Immature natural killer cell (primary cell): ENCODE results near the gene CCDC190. TPM values are rescaled to one million over a fixed set of nuclear protein-coding genes. Genes with fewer than 3 reads are reported as not detected.

Experiments used
- DNase-seq, 3 donors: peaks; one replicate each; pipeline ENCODE4 v3.0.0; 2022; ENCODE audit warnings: mixed read lengths in 1 of 3
- H3K27ac Mint-ChIP-seq, 6 donors: one replicate each; pipeline ENCODE4 v1.8.0; 2020; ENCODE audit warnings: mixed read lengths in 6 of 6, mild to moderate bottlenecking in 5 of 6, inconsistent platforms in 4 of 6, moderate library complexity in 3 of 6
- H3K27me3 Mint-ChIP-seq, 3 donors: one replicate each; pipeline ENCODE4 v1.8.0; 2020 to 2021; ENCODE audit warnings: low read depth in 3 of 3, mild to moderate bottlenecking in 3 of 3, mixed read lengths in 3 of 3, moderate library complexity in 3 of 3, inconsistent platforms in 1 of 3
- H3K36me3 Mint-ChIP-seq, 3 donors: one replicate each; pipeline ENCODE4 v1.8.0; 2020; ENCODE audit warnings: mixed read lengths in 3 of 3, inconsistent platforms in 2 of 3, mild to moderate bottlenecking in 2 of 3
- H3K4me1 Mint-ChIP-seq, 2 donors: one replicate each; pipeline ENCODE4 v1.8.0; 2020; ENCODE audit warnings: inconsistent platforms in 2 of 2, mild to moderate bottlenecking in 2 of 2, mixed read lengths in 2 of 2, moderate library complexity in 1 of 2
- H3K4me3 Mint-ChIP-seq, 5 donors: one replicate each; pipeline ENCODE4 v1.8.0; 2020; ENCODE audit warnings: mild to moderate bottlenecking in 5 of 5, mixed read lengths in 5 of 5, inconsistent platforms in 3 of 5, moderate library complexity in 3 of 5
- H3K9me3 Mint-ChIP-seq, 6 donors: one replicate each; pipeline ENCODE4 v1.8.0; 2020; ENCODE audit warnings: mild to moderate bottlenecking in 6 of 6, mixed read lengths in 6 of 6, inconsistent platforms in 4 of 6, moderate library complexity in 3 of 6
- polyA plus RNA-seq, 3 donors: library from polyadenylated mRNA; unstranded; fragments of 300-500 nt; fragmentation: Illumina TruSeq; gene quantifications; one replicate each; pipeline ENCODE4 v1.2.3, GENCODE V29; 2021

CCDC190 gene
- polyA plus RNA-seq: not detected

- no peaks in the 10 kb centered on the region for H3K4me1 Mint-ChIP-seq
- no peaks in the 10 kb centered on the region for H3K36me3 Mint-ChIP-seq
- no peak within 1 kb of the TSS for H3K27ac Mint-ChIP-seq
- H3K27me3 Mint-ChIP-seq: peaks cover 0 to 3% (median 3%) of the 10 kb centered on the region in 3 donors
- no peak for DNase-seq
- H3K9me3 Mint-ChIP-seq: no peaks in the 10 kb centered on the region
- H3K4me3 Mint-ChIP-seq: no peak within 1 kb of the TSS
These were observed at the start of gene CCDC190 for GRCh38 chr1:162861101-162861500. TSS of gene CCDC190 (minus strand) at chr1:162861175. CDS start at chr1:162859646, 1,529 bp downstream.

DNA sequence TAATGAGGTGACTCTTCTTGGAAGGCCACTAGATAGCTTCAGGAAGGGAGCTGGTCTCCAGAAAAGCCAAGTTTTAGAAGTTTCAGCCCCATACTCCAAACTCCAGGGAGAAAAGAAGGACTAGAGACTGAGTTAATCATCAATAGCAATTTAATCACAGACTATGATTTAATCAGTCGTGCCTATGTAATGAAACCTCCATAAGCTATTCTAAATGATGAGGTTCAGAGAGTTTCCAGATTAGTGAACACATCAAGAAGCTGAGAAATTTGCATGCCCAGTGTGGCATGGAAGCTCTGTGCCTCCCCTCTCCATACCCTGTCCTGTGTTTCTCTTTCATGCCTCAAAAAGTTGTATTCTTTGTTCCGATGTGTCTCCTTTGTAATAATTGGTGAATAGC, 49.2 kb upstream of the CCDC190 start:
- no peak for DNase-seq
- peaks cover 0 to 5% (median 3%) of the 10 kb centered on the region in 3 donors for H3K27me3 Mint-ChIP-seq
- H3K9me3 Mint-ChIP-seq: peaks cover 0 to 9% (median 7%) of the 10 kb centered on the region in 6 donors
- no peak overlapping the region for H3K4me3 Mint-ChIP-seq
- no peak overlapping the region for H3K27ac Mint-ChIP-seq
- H3K36me3 Mint-ChIP-seq: peaks cover 0 to 3% (median 0%) of the 10 kb centered on the region in 3 donors
- no peaks in the 10 kb centered on the region for H3K4me1 Mint-ChIP-seq

DNA sequence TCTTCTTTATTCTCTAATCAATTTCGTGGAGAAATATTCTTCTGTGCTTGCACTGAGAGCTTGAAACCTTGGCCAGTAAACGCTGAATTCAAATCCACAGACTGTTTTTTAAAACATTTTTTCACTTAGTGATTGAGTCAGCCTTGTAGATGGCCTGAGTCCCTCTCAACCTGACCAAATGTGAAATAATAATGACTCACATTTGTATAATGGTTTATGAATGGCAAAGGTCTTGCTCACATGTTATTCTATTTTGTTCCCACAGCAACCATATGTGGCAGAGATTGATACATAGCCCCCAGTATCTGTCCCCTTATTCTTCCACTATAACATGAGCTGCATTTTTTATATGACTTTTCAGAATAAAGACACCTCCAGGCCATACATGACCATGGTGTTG, 47.8 kb upstream of the CCDC190 start:
- Mint-ChIP-seq H3K4me1 (no peaks in the 10 kb centered on the region), H3K27ac (no peak overlapping the region), H3K36me3 (peaks cover 0 to 3% (median 0%) of the 10 kb centered on the region in 3 donors), H3K27me3 (peaks cover 0 to 3% (median 3%) of the 10 kb centered on the region in 3 donors), H3K9me3 (peaks cover 0 to 9% (median 6%) of the 10 kb centered on the region in 6 donors), H3K4me3 (no peak overlapping the region)
- DNase-seq: no peak

DNA sequence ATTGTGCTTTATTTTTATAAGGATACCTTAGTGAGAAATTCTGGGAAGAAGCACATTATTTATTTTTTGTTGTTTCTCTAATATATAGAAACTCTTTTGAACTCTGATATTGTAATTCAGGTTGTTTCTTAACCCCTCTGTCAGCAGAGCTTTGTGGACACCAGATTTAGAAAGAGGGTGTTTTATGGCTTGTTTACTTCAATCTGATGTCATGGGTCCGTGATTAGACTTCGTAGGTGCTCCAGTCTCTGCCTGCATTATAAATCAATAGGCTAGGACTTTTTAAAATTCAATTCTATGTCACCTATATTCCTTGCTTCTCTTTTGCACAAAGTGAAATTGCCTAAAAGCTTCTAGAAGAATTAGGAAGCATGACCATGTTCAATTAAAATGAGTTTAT, 47.3 kb upstream of the CCDC190 start:
- Mint-ChIP-seq H3K9me3 (peaks cover 0 to 9% (median 6%) of the 10 kb centered on the region in 6 donors), H3K27me3 (peaks cover 0 to 3% (median 3%) of the 10 kb centered on the region in 3 donors), H3K36me3 (peaks cover 0 to 3% (median 0%) of the 10 kb centered on the region in 3 donors)

DNA sequence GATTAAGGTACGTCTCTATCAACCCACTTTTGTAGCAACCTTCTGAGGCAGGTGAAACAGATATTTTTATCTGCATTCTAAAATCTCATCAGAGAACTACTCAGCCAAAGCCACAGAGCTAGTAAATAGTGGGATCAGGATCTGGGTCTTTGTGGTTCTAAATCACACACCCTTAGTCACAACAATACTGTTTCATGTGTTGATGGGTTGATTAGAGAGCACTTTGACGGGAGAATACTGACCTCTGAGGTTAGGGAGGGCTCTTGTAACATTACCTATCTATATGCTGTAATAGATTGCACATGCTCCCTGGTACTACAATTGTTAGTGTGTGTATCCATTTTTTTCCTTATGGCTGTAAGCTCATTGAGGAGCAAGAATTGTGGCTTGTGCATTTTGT, 45.5 kb upstream of the CCDC190 start:
- H3K4me1 Mint-ChIP-seq: no peaks in the 10 kb centered on the region
- DNase-seq: no peak
- no peak overlapping the region for H3K27ac Mint-ChIP-seq
- H3K27me3 Mint-ChIP-seq: peaks cover 0 to 3% (median 0%) of the 10 kb centered on the region in 3 donors
- H3K36me3 Mint-ChIP-seq: no peaks in the 10 kb centered on the region
- H3K9me3 Mint-ChIP-seq: peaks cover 0 to 2% (median 0%) of the 10 kb centered on the region in 6 donors
- no peak overlapping the region for H3K4me3 Mint-ChIP-seq

More for the DNA sequence above, 47.3 kb upstream of the CCDC190 start:
- H3K4me3 Mint-ChIP-seq: no peak overlapping the region
- H3K4me1 Mint-ChIP-seq: no peaks in the 10 kb centered on the region
- no peak overlapping the region for H3K27ac Mint-ChIP-seq
- no peak for DNase-seq

- Mint-ChIP-seq H3K36me3 (no peaks in the 10 kb centered on the region), H3K4me3 (no peak overlapping the region), H3K27me3 (peaks cover 0 to 3% (median 0%) of the 10 kb centered on the region in 3 donors), H3K9me3 (peaks cover 0 to 3% (median 0%) of the 10 kb centered on the region in 6 donors), H3K27ac (no peak overlapping the region), H3K4me1 (no peaks in the 10 kb centered on the region)
- DNase-seq: no peak
These were observed 44.5 kb upstream of the CCDC190 start for GRCh38 chr1:162905174-162906158.

DNA sequence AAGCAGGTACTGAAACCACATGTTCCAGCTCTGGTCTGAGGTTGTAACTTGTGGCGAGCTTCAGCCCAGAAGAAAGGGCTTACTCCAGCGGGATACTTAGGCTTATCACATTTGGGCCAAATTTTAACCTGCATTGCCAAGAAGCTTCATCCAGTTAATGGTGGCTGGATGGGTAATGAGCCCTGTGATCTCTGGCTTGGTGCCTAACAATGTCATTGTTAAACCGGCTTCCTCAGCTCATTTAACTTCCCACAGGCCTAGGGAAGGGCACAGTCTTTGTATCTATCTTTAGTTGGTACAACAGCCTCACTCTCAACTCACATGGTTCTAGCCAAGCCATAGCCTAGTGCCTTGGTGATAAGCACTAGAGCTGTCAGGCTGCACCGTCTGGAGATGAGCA, 43.6 kb upstream of the CCDC190 start:
- Mint-ChIP-seq H3K36me3 (no peaks in the 10 kb centered on the region), H3K4me1 (no peaks in the 10 kb centered on the region), H3K4me3 (no peak overlapping the region), H3K9me3 (peaks cover 0 to 3% (median 0%) of the 10 kb centered on the region in 6 donors), H3K27ac (no peak overlapping the region), H3K27me3 (peaks cover 0 to 3% (median 0%) of the 10 kb centered on the region in 3 donors)
- no peak for DNase-seq

DNA sequence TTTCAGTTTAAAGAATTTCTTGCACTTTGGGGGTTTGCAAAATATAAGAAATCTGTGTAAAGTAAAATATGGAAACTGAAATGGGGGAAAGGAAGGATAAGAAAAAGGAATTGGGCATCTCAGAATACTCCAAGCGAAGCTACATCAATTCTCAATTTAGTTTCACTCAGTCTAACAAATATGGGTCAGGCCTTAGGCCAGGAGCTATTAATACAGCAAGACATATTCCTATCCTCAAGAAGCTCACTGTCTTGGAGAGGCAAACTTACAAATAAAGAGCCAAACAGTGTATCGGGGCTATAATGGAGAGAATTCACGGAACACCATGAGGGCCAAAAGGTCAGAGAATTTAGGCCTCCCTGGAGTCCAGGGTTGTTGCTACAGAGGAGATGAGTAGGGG, 43.0 kb upstream of the CCDC190 start:
- no peaks in the 10 kb centered on the region for H3K36me3 Mint-ChIP-seq
- DNase-seq: no peak
- H3K4me1 Mint-ChIP-seq: no peaks in the 10 kb centered on the region
- H3K4me3 Mint-ChIP-seq: no peak overlapping the region
- peaks cover 0 to 3% (median 0%) of the 10 kb centered on the region in 6 donors for H3K9me3 Mint-ChIP-seq
- peaks cover 0 to 3% (median 0%) of the 10 kb centered on the region in 3 donors for H3K27me3 Mint-ChIP-seq
- H3K27ac Mint-ChIP-seq: no peak overlapping the region

- Mint-ChIP-seq H3K4me1 (no peaks in the 10 kb centered on the region), H3K9me3 (peaks cover 0 to 3% (median 0%) of the 10 kb centered on the region in 6 donors), H3K27me3 (peaks cover 0 to 3% (median 2%) of the 10 kb centered on the region in 3 donors), H3K27ac (no peak overlapping the region), H3K36me3 (no peaks in the 10 kb centered on the region), H3K4me3 (no peak overlapping the region)
- no peak for DNase-seq
These were observed 42.3 kb upstream of the CCDC190 start for GRCh38 chr1:162903246-162903645.

- Mint-ChIP-seq H3K27me3 (peaks cover 0 to 4% (median 3%) of the 10 kb centered on the region in 3 donors), H3K4me3 (no peak overlapping the region), H3K4me1 (no peaks in the 10 kb centered on the region), H3K27ac (no peak overlapping the region), H3K36me3 (no peaks in the 10 kb centered on the region), H3K9me3 (peaks cover 0 to 3% (median 0%) of the 10 kb centered on the region in 6 donors)
- no peak for DNase-seq
These were observed 41.4 kb upstream of the CCDC190 start for GRCh38 chr1:162902416-162902815.

DNA sequence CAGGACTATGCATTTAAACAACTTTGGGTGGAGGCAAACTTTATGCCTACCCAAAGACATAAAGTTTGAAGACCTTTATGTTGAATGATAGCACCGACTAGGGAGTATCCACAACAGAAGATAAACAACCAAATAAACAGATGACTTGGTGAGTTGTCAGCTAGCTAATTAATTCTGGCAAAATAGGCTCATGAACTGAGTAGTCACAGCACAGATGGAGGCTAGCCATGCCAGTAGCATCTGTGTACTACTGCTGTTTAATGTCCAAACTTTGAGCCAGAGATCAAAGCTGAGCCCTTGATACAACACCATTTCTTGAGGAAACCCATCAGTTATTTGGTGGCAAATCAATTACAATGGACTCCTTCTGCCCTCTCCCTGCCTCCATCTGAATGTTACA, 40.3 kb upstream of the CCDC190 start:
- H3K4me3 Mint-ChIP-seq: no peak overlapping the region
- no peaks in the 10 kb centered on the region for H3K36me3 Mint-ChIP-seq
- H3K9me3 Mint-ChIP-seq: peaks cover 0 to 3% (median 0%) of the 10 kb centered on the region in 6 donors
- no peak overlapping the region for H3K27ac Mint-ChIP-seq
- DNase-seq: no peak
- H3K27me3 Mint-ChIP-seq: peaks cover 0 to 8% (median 7%) of the 10 kb centered on the region in 3 donors
- H3K4me1 Mint-ChIP-seq: no peaks in the 10 kb centered on the region

- Mint-ChIP-seq H3K9me3 (peaks cover 0 to 3% (median 0%) of the 10 kb centered on the region in 6 donors), H3K36me3 (no peaks in the 10 kb centered on the region), H3K4me3 (no peak overlapping the region), H3K27me3 (peaks cover 1 to 8% (median 7%) of the 10 kb centered on the region in 3 donors), H3K27ac (no peak overlapping the region), H3K4me1 (no peaks in the 10 kb centered on the region)
- no peak for DNase-seq
These were observed 38.6 kb upstream of the CCDC190 start for GRCh38 chr1:162899422-162900146.

- Mint-ChIP-seq H3K27ac (no peak overlapping the region), H3K27me3 (peaks cover 8 to 17% (median 15%) of the 10 kb centered on the region in 3 donors), H3K9me3 (no peaks in the 10 kb centered on the region), H3K4me1 (no peaks in the 10 kb centered on the region), H3K4me3 (no peak overlapping the region), H3K36me3 (no peaks in the 10 kb centered on the region)
- no peak for DNase-seq
These were observed 32.6 kb upstream of the CCDC190 start for GRCh38 chr1:162893612-162893908.
